Fibroblast of upper back skin (primary cell): ENCODE measurements around the gene RTEL1.
"Not testable (repeated sequence)": the region's sequence is repeated elsewhere in the genome, so short reads cannot be mapped to it uniquely, and the experiment has no call there.

Experiments
- DNase-seq: peaks from one replicate; pipeline ENCODE4 v3.0.0-alpha.2; 2013

Gene RTEL1

GRCh38 chr20:63652192-63652980 lies 5.7 kb upstream of the RTEL1 start:
- DNase-seq, result no peak

- peak; percentile 87 for DNase-seq
Observed at GRCh38 chr20:63653041-63653973, 4.8 kb upstream of the RTEL1 start, which contains the start of gene STMN3. STMN3 (minus strand) TSS chr20:63653424; CDS start chr20:63653345, 79 bp downstream.

GRCh38 chr20:63653974-63654668 lies 4.0 kb upstream of the RTEL1 start:
- no peak for DNase-seq

GRCh38 chr20:63655249-63655648 lies 2.9 kb upstream of the RTEL1 start:
- DNase-seq, result no peak

GRCh38 chr20:63656451-63656850 lies 1.7 kb upstream of the RTEL1 start:
- no peak for DNase-seq

- DNase-seq, result no peak
Observed at GRCh38 chr20:63657260-63657936, 714 bp upstream of the RTEL1 start.

- DNase-seq, result peak; percentile 28
Observed at GRCh38 chr20:63658749-63659187, 656 bp downstream of the RTEL1 start.

GRCh38 chr20:63659370-63659769 lies 1.3 kb downstream of the RTEL1 start:
- no peak for DNase-seq

GRCh38 chr20:63660174-63660573 lies 2.1 kb downstream of the RTEL1 start:
- not testable (repeated sequence) for DNase-seq

- DNase-seq, result no peak
Observed at GRCh38 chr20:63660622-63661021, 2.5 kb downstream of the RTEL1 start.

- no peak for DNase-seq
Observed at GRCh38 chr20:63661108-63661507, 3.0 kb downstream of the RTEL1 start.

- DNase-seq, result no peak
Observed at GRCh38 chr20:63661959-63662812, 4.1 kb downstream of the RTEL1 start.

- no peak for DNase-seq
Observed at GRCh38 chr20:63662813-63663189, 4.7 kb downstream of the RTEL1 start.

GRCh38 chr20:63663332-63664066 lies 5.4 kb downstream of the RTEL1 start:
- no peak for DNase-seq

- no peak for DNase-seq
Observed at GRCh38 chr20:63664143-63664851, 6.2 kb downstream of the RTEL1 start.

GRCh38 chr20:63664861-63665594 lies 6.9 kb downstream of the RTEL1 start:
- peak; percentile 18 for DNase-seq

- DNase-seq, result no peak
Observed at GRCh38 chr20:63665708-63666107, 7.6 kb downstream of the RTEL1 start.

GRCh38 chr20:63667858-63668257 lies 9.7 kb downstream of the RTEL1 start:
- no peak for DNase-seq

- no peak for DNase-seq
Observed at GRCh38 chr20:63668351-63668750, 10.2 kb downstream of the RTEL1 start.
